ENCODE results near the gene MAPKAP1.

The MAPKAP1 gene

DNA sequence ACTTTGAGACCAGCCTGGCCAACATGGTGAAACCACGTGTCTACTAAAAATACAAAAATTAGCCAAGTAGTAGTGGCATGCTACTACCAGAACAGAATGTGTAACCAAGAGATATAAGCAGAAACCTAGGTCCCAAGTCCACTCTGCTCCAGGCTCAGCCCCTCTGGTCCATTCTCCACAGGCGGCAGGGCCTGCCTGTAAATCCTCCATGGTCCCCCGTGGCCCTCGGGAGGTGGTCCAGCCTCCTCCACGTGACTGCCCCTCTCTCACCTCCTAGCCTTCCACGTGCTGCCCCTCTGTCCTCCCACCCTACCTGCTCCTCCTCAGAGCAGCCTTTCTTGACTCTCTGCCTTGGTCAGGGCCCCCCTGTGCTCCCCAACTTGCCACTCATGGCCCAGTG, 318.0 kb downstream of the MAPKAP1 start:
- H3K36me3 ChIP-seq (ENCODE audit: control insufficient read depth, insufficient read depth, low read length) = no peaks in the 10 kb centered on the region
- no peak overlapping the region for H3K27ac ChIP-seq
- H3K4me1 ChIP-seq = no peaks in the 10 kb centered on the region
- TF ChIP-seq, protein P1, sequence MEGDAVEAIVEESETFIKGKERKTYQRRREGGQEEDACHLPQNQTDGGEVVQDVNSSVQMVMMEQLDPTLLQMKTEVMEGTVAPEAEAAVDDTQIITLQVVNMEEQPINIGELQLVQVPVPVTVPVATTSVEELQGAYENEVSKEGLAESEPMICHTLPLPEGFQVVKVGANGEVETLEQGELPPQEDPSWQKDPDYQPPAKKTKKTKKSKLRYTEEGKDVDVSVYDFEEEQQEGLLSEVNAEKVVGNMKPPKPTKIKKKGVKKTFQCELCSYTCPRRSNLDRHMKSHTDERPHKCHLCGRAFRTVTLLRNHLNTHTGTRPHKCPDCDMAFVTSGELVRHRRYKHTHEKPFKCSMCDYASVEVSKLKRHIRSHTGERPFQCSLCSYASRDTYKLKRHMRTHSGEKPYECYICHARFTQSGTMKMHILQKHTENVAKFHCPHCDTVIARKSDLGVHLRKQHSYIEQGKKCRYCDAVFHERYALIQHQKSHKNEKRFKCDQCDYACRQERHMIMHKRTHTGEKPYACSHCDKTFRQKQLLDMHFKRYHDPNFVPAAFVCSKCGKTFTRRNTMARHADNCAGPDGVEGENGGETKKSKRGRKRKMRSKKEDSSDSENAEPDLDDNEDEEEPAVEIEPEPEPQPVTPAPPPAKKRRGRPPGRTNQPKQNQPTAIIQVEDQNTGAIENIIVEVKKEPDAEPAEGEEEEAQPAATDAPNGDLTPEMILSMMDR (IDR thresholded peaks at IDR 0.05) = no peak
- no peak overlapping the region for H3K9ac ChIP-seq
- H3K4me2 ChIP-seq (ENCODE audit: low read length) = no peak overlapping the region
- no peak overlapping the region for H2AFZ ChIP-seq
- no peaks in the 10 kb centered on the region for H3K79me2 ChIP-seq
- H3K4me3 ChIP-seq (ENCODE audit: low read depth, low read length) = no peak overlapping the region
- no peaks in the 10 kb centered on the region for H3K27me3 ChIP-seq (ENCODE audit: control insufficient read depth, insufficient read depth, low read length)
- H3K9me3 ChIP-seq (ENCODE audit: control insufficient read depth, low read length) = no peaks in the 10 kb centered on the region

DNA sequence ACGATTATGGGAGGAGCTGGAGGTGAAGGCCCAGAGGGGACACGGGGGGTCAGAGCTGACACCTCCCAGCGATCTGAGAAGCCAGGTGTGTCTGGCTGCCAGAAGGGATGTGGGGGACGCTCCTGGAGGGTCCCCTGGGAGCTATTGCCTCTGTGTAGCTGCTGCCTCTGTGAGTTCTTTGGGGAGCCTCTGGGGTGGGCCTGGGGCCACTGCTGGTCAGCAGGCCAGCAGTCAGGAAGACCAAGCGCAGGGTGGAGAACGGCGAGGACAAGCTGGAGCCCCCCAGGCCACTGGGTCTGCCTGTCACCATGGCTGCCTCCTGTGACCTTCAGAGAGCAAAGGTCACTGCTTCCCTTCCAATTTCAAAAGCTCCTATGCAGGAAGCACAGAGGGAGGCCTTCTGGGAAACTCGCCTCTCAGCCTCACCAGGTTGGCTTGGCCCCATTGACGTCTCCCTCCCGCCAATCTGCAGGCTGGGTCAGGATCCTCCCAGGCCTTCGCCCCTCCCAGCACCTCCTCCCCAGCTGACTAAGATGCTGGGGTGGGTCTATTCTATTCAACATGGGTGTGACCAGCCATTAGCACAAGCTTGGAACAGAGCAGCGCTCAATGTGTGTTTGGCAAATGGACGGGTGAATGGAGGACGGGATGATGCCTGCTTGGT, 319.0 kb downstream of the MAPKAP1 start:
- Histone ChIP-seq H3K27me3 (ENCODE audit: control insufficient read depth, insufficient read depth, low read length) (no peaks in the 10 kb centered on the region), H3K9me3 (ENCODE audit: control insufficient read depth, low read length) (no peaks in the 10 kb centered on the region), H3K9ac (no peak overlapping the region), H3K4me1 (no peaks in the 10 kb centered on the region), H3K4me3 (ENCODE audit: low read depth, low read length) (no peak overlapping the region), H3K79me2 (no peaks in the 10 kb centered on the region), H3K4me2 (ENCODE audit: low read length) (no peak overlapping the region), H3K36me3 (ENCODE audit: control insufficient read depth, insufficient read depth, low read length) (no peaks in the 10 kb centered on the region), H3K27ac (no peak overlapping the region), H2AFZ (no peak overlapping the region)
- TF ChIP-seq, protein P1 (IDR thresholded peaks at IDR 0.05) = no peak

All from parathyroid adenoma (tissue), 2 donors.